ENCODE measurements around the gene ANGPTL7. TPM values are rescaled to one million over a fixed set of nuclear protein-coding genes. Genes with fewer than 3 reads are reported as not detected.

The ANGPTL7 gene
- total RNA-seq, 2 experiments from 2014 or later = not detected

DNA sequence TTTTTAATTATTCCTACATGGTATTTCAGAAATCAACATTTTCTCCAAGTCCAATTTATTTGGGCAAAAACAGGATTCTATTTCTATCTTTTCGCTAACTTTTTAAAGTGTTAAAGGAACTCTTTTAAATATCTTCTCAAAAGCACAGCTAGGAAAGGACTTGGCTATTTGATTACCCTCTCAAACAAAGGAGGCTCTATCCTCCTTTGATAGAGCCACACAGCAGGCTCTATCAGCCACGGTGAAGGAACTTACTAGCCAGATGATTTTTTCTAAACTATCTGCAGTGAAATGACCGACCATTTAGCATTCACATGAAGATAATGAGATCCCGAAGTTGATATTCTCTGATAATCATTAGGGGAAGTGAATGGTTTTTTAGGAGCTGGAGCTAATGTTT lies 9.1 kb downstream of the ANGPTL7 start:
- H3K9me3 Mint-ChIP-seq = no peaks in the 10 kb centered on the region
- peaks cover 15% of the 10 kb centered on the region for H3K36me3 Mint-ChIP-seq
- H3K27me3 Mint-ChIP-seq = no peaks in the 10 kb centered on the region
- ATAC-seq (ENCODE audit: low read depth) (no peak), DNase-seq (no peak)
- no peak overlapping the region for H3K4me3 Mint-ChIP-seq
- H3K4me1 Mint-ChIP-seq = no peaks in the 10 kb centered on the region
- POLR2A ChIA-PET = no interaction called here
- no peak overlapping the region for H3K27ac Mint-ChIP-seq

DNA sequence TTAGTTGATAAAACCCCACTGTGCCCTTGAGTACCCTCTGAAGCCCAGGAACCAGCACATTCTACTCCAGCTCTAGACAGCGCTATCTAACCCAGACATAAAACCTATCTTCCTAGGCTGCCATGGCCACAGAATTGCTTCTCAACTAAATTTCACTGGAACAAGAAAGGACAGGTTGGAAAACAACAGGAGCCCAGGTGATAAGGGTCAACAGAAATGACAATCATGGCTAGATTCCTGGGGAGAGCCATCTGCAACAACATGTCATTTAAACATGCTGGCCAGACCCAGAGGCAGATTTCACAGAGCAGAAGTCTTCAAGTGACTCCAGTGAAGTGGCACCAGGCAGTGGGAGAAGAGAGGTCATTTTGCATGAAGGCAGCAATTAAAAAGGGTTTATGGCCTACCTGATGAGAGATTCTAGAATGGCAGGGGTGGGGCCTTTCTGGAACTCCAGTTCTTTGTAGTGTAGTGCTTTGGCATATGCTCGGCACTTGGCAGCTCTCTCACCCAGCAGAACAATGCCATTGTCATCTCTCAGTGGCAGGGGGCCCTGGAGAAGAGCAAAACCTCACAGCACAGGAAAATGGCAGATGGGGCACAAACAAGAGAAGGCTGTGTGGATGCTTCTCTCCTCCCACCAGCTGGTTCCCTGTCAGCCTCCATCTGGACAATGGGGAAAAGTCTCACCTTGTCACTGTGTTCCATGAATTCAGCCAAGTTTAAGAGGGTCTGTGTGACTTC lies 9.9 kb downstream of the ANGPTL7 start:
- H3K27ac Mint-ChIP-seq = no peak overlapping the region
- H3K27me3 Mint-ChIP-seq = no peaks in the 10 kb centered on the region
- H3K4me1 Mint-ChIP-seq = no peaks in the 10 kb centered on the region
- POLR2A ChIA-PET = interaction anchor here (0.8 kb wide), 1 partner anchor 169 kb away, joined by 3 read pairs; no protein-coding TSS in a partner anchor
- DNase-seq = no peak
- H3K4me3 Mint-ChIP-seq = no peak overlapping the region
- no peak for ATAC-seq (ENCODE audit: low read depth)
- H3K36me3 Mint-ChIP-seq = peaks cover 20% of the 10 kb centered on the region
- no peaks in the 10 kb centered on the region for H3K9me3 Mint-ChIP-seq

GRCh38 chr1:11204396-11205190 lies 15.4 kb downstream of the ANGPTL7 start:
- Mint-ChIP-seq H3K27ac (no peak overlapping the region), H3K9me3 (no peaks in the 10 kb centered on the region), H3K27me3 (no peaks in the 10 kb centered on the region), H3K4me3 (no peak overlapping the region), H3K36me3 (peaks cover 17% of the 10 kb centered on the region), H3K4me1 (no peaks in the 10 kb centered on the region)
- DNase-seq = no peak
- ATAC-seq (ENCODE audit: low read depth) = no peak
- POLR2A ChIA-PET = no interaction called here

DNA sequence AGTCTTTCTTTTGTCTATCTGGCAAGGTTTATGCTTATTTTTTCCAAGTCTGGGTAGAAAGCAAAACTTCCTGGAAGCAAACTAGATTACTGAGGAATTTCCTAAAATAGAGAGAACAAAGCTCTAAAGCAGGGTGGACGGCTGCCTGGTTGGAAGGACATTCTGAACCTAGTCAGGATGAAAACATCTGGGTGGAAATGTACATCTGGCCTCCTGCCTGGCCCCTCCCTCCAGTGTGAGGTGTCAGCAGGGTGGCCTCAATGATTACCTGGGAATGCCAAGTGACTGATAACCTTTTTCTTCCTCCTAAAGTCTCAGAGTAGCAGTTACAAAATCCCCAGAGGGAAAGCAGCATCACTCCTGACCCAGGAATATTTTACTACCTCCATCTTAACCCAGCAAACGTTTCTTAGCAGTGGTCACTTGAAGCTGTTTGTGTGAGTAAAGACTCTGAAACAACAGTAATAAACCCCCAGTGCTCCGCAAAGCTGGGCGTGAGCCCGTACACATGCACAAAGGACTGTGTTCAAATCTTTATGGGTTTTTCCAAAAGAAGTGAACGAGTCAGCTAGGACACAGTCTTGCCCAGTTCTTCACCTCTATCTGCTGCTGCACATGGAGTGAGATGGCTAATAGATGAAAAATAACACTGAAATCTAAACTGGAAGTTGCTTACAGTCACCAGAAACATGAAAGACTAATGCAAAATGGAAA lies 18.9 kb downstream of the ANGPTL7 start:
- Mint-ChIP-seq H3K36me3 (peaks cover 23% of the 10 kb centered on the region), H3K9me3 (no peaks in the 10 kb centered on the region)

DNA sequence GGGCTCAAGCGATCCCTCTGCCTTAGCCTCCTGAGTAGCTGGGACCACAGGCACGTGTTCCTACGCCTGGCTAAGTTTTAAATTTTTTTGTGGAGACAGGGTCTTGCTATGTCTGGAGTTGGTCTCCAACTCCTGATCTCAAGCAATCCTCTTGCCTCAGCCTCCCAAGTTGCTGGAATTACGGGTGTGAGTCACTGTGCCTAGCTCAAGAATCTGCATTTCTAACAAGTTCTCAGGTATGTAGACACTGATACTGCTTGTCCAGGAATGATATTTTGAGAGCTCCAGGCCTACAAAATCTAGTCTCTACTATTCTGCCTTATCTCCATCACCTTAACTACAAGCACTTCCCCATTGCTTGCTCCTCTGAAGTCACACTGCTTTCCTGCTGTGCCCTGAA lies 22.3 kb downstream of the ANGPTL7 start:
- Mint-ChIP-seq H3K9me3 (no peaks in the 10 kb centered on the region), H3K4me1 (no peaks in the 10 kb centered on the region), H3K27me3 (no peaks in the 10 kb centered on the region), H3K4me3 (no peak overlapping the region), H3K36me3 (peaks cover 26% of the 10 kb centered on the region), H3K27ac (no peak overlapping the region)
- ATAC-seq (ENCODE audit: low read depth) (no peak), DNase-seq (no peak)
- POLR2A ChIA-PET = no interaction called here

More for the DNA sequence above, 18.9 kb downstream of the ANGPTL7 start:
- DNase-seq = no peak
- ATAC-seq (ENCODE audit: low read depth) = no peak
- H3K27me3 Mint-ChIP-seq = no peaks in the 10 kb centered on the region
- no peak overlapping the region for H3K4me3 Mint-ChIP-seq
- H3K4me1 Mint-ChIP-seq = no peaks in the 10 kb centered on the region
- no peak overlapping the region for H3K27ac Mint-ChIP-seq
- POLR2A ChIA-PET = no interaction called here

DNA sequence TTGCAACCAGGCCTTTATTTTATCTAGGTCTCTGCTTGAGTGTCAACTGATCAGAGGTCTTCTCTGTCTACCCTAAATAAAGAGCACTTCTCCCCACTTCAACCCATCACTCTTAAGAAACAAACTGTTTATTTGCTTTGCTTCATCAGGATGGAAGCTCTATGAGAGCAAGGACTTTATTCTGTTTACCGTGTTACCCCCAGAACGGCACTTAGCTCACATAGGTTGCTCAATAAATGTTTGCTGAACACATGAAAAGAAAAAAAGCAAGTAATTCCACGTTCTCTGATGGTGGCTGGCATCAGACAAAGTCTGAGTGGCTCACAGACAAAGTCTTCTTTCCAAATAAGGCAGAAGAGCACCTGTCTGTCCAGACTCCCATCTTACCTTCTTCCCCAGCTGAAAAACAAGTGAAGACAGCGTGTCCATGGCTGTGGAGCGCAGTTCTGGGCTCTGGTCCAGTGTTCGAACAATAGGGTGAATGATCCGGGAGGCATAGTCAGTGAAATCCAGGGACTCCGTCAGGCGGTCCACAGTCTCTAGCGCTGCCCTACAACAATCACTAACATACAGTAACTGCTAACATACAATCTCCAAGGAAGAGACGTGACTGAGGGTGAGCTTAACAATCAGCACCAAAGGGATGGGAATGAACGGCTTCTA lies 22.9 kb downstream of the ANGPTL7 start:
- no peak for ATAC-seq (ENCODE audit: low read depth)
- no peak overlapping the region for H3K4me3 Mint-ChIP-seq
- no peaks in the 10 kb centered on the region for H3K4me1 Mint-ChIP-seq
- H3K27ac Mint-ChIP-seq = no peak overlapping the region
- no peaks in the 10 kb centered on the region for H3K27me3 Mint-ChIP-seq
- no peaks in the 10 kb centered on the region for H3K9me3 Mint-ChIP-seq
- DNase-seq = no peak
- H3K36me3 Mint-ChIP-seq = peaks cover 24% of the 10 kb centered on the region
- POLR2A ChIA-PET = no interaction called here

DNA sequence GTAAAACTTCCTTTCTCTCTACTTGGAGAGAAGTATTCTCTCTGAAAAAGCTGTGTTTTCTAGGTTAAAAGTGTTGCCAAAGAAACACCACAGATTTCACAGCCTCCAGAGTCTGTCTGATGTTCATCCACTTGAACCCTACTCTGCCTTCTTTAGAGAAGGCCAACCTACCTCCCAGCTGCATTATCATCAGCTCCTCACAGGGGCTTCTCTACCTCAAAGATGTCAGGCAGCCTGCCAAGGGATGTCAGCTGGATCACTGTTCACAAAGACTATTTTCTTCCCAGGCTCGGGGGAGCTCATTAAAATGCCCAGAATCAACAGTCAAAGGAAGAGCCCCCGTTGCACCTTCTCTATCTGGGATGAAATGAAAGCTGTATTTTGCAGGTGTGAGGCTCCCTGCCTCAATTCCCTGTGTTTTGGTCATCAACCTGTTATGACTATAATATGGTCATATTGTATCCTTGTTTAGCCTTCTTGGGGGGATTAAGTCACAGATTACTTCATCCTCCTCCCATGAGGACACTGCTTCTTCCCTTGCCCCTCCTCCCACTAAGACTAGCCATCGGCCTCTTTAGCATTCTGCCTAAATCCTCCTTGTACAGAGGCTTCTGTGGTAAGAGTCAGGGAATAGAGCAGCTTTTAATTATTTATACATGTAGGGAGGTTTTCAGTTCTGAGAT lies 25.7 kb downstream of the ANGPTL7 start:
- no peak for ATAC-seq (ENCODE audit: low read depth)
- DNase-seq = no peak
- Mint-ChIP-seq H3K4me1 (no peaks in the 10 kb centered on the region), H3K36me3 (peaks cover 23% of the 10 kb centered on the region), H3K4me3 (no peak overlapping the region), H3K9me3 (no peaks in the 10 kb centered on the region), H3K27me3 (no peaks in the 10 kb centered on the region), H3K27ac (no peak overlapping the region)
- POLR2A ChIA-PET = interaction anchor here (1.6 kb wide), 1 partner anchor 13 kb away, joined by 3 read pairs; no protein-coding TSS in a partner anchor

DNA sequence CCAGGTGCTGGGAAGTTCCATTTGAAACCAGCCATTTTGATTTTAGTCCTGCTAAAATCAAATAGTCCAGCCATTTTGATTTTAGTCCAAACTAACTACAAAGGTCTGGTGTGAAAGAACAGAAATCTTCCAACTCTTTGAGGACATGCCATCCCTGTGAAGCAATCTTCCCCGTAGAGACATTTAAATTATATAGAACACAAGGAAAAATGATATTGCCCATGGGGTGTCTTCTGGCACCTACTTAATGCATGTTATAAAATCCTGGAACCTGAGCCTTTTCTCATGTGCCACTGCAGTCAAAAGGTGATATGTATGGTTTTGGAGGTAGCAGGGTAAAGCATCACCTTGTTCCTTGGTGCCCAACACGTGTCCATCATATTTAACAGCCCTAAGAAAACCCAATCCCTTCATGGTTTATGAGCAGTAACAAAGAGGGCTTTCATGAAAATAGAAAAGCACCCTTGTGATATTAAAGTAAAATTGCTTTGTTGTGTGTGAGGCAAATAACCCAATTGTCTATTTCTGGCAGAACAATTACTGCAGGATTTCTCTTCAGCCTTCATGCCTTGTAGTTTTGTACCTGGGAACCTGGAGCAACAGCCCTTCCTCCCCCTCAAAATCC lies 26.3 kb downstream of the ANGPTL7 start:
- no peaks in the 10 kb centered on the region for H3K9me3 Mint-ChIP-seq
- no peak overlapping the region for H3K27ac Mint-ChIP-seq
- no peak overlapping the region for H3K4me3 Mint-ChIP-seq
- POLR2A ChIA-PET = interaction anchor here (1.6 kb wide), 1 partner anchor 13 kb away, joined by 3 read pairs; no protein-coding TSS in a partner anchor
- ATAC-seq (ENCODE audit: low read depth) = no peak
- H3K36me3 Mint-ChIP-seq = peaks cover 23% of the 10 kb centered on the region
- H3K4me1 Mint-ChIP-seq = no peaks in the 10 kb centered on the region
- H3K27me3 Mint-ChIP-seq = no peaks in the 10 kb centered on the region
- no peak for DNase-seq

DNA sequence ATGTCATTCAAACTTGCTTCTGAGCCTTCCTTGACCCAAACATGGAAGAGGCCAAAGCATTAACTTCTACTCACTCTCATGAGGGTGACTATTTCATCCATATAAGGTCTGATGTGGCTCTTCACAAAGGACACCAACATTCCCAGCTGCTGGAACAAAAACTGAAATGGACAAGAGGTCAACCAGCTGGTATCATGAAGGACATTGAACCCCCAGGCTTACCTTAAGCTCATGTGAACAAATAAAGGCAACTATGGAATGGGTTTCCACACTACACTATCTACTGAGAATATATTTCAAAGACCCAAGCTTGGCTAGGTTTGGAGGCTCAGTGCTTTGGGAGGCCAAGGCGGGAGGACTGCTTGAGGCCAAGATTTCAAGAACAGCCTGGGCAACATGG lies 26.9 kb downstream of the ANGPTL7 start:
- ATAC-seq (ENCODE audit: low read depth) = no peak
- DNase-seq = no peak
- Mint-ChIP-seq H3K27me3 (no peaks in the 10 kb centered on the region), H3K9me3 (no peaks in the 10 kb centered on the region), H3K4me1 (no peaks in the 10 kb centered on the region), H3K36me3 (peaks cover 21% of the 10 kb centered on the region), H3K4me3 (no peak overlapping the region), H3K27ac (no peak overlapping the region)
- POLR2A ChIA-PET = interaction anchor here (1.6 kb wide), 1 partner anchor 12 kb away, joined by 3 read pairs; no protein-coding TSS in a partner anchor

DNA sequence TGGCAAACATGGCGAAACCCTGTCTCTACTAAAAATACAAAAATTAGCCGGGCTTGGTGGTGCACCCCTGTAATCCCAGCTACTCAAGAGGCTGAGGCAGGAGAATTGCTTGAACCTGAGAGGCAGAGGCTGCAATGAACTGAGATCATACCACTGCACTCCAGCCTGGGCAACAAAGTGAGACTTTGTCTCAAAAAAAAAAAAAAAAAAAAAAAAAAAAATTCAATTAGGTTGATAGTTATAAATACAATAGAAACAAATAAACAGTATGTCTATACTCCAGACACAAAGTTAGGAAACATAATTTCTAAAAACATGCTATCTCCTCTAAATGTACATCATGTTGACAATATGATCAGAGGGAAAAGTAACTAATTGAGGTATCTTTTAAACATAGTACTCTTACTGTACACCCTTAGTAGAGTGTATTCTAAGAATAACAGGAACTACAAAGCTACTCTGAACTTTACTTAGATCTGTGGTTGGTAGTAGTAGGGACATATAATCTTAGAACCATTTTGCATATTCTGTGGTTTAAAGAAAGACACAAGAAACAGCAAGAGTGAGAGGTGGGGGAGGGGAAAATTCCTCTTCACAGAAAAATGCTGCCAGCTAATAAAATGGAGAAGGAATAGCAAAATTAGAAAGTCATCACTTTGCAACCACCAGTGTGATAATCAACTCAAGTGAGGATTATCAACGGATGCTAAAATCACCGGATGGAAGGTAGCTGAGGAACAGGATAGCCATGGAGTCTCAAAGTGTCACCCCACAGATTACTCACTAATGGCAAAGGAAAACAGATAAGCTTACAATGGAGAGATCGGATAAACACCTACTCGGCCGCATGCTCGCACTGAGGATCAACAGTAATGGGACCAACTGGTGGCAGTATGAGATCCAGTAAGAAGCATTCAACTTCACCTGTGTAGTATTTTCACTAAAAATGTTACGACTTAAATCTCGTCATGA lies 38.2 kb downstream of the ANGPTL7 start:
- Mint-ChIP-seq H3K27me3 (no peaks in the 10 kb centered on the region), H3K27ac (peak overlapping the region; percentile 81), H3K36me3 (peaks cover 47% of the 10 kb centered on the region), H3K4me1 (peaks cover 16% of the 10 kb centered on the region), H3K9me3 (no peaks in the 10 kb centered on the region), H3K4me3 (peak overlapping the region; percentile 63)
- POLR2A ChIA-PET = interaction anchor here (1.4 to 2.4 kb wide), 4 partner anchors 11 to 54 kb away, joined by 3 to 7 read pairs (median 4); partner anchors contain the start of gene MTOR
- ATAC-seq (ENCODE audit: low read depth) (peak; percentile 82), DNase-seq (no peak)

- H3K9me3 Mint-ChIP-seq = no peaks in the 10 kb centered on the region
- H3K36me3 Mint-ChIP-seq = peaks cover 51% of the 10 kb centered on the region
- H3K27me3 Mint-ChIP-seq = no peaks in the 10 kb centered on the region
- H3K4me1 Mint-ChIP-seq = peaks cover 16% of the 10 kb centered on the region
- ATAC-seq (ENCODE audit: low read depth) (no peak), DNase-seq (no peak)
- POLR2A ChIA-PET = interaction anchor here (0.6 kb wide), 1 partner anchor 159 kb away, joined by 4 read pairs; no protein-coding TSS in a partner anchor
- peak overlapping the region; percentile 13 for H3K27ac Mint-ChIP-seq
- H3K4me3 Mint-ChIP-seq = no peak overlapping the region
Observed at GRCh38 chr1:11229203-11229602, 40.0 kb downstream of the ANGPTL7 start.

Data from activated naive CD8-positive, alpha-beta T cell treated with anti-CD3 and anti-CD28 coated beads, Interleukin-2, amount 10 ng/mL, durations not matched to agents 7 days and 5 days (primary cell).